Breast epithelium (tissue), 4 donors: ENCODE measurements around the gene KCNK5. TPM values are rescaled to one million over a fixed set of nuclear protein-coding genes. Genes with fewer than 3 reads are reported as not detected.

Source experiments
- DNase-seq, 2 donors: peaks; one replicate each; pipeline ENCODE4 v3.0.0-alpha.2; 2019; ENCODE audit warnings: low spot score in 2 of 2
- H3K27ac ChIP-seq, 2 donors: fragments of 200-600 bp; sonication (generic) in 1 of 2; one replicate each; pipeline ENCODE4 v1.5.1; 2016 to 2019; ENCODE audit warnings: mild to moderate bottlenecking in 1 of 2
- H3K27me3 ChIP-seq, 2 donors: fragments of 200-600 bp; sonication (generic) in 1 of 2; one replicate each; pipeline versions ENCODE4 v1.5.1 to v1.6.0; 2017 to 2019; ENCODE audit warnings: control low read depth in 1 of 2, mild to moderate bottlenecking in 1 of 2
- H3K36me3 ChIP-seq: fragments of 200-600 bp; one replicate; pipeline ENCODE4 v1.5.1; 2019
- H3K4me1 ChIP-seq, 2 donors: fragments of 200-600 bp; sonication (generic); one replicate each; pipeline ENCODE4 v1.5.1; 2016 to 2019; ENCODE audit warnings: control low read depth in 1 of 2
- H3K4me3 ChIP-seq, 3 donors: fragments of 200-600 bp; sonication (generic); 1 replicate in 2 of 3; 2 replicates in 1 of 3; pipeline ENCODE4 v1.5.1; 2016 to 2019; ENCODE audit warnings: mild to moderate bottlenecking in 3 of 3, moderate library complexity in 2 of 3
- H3K9me3 ChIP-seq, 2 donors: fragments of 200-600 bp; sonication (generic) in 1 of 2; one replicate each; pipeline ENCODE4 v1.5.1; 2016 to 2019; ENCODE audit warnings: control low read depth in 1 of 2
- CTCF ChIP-seq, 3 donors: fragments of 450-650 bp; IDR thresholded peaks; one replicate each; pipeline ENCODE4 v1.5.1; 2016 to 2017; ENCODE audit warnings: antibody characterized with exemption in 3 of 3, mild to moderate bottlenecking in 3 of 3, moderate library complexity in 3 of 3
- POLR2A ChIP-seq: fragments of 450-650 bp; IDR thresholded peaks from one replicate; pipeline ENCODE4 v1.6.1; 2016; ENCODE audit warnings: antibody characterized with exemption, mild to moderate bottlenecking, moderate library complexity
- POLR2AphosphoS5 ChIP-seq, 3 donors: sonication (generic); formaldehyde crosslinking; IDR thresholded peaks; one replicate each; pipeline ENCODE4 v1.6.1; 2017; ENCODE audit warnings: antibody characterized with exemption in 3 of 3
- intact Hi-C: fragments of 100-400 bp; cut with DNase I; formaldehyde crosslinking; loops from one replicate; pipeline ENCODE4 v1.15.1; 2023; ENCODE audit warnings: low total_unique reads
- total RNA-seq, 3 donors: library from RNA; depleted of rRNA; stranded (reverse); fragments of >200 nt; gene quantifications; one replicate each; pipeline ENCODE4 v1.1.0, GENCODE V29; 2016

Gene KCNK5
- total RNA-seq, 3 donors from 2014 or later, result 1.8 to 20.6 (median 4.3) TPM

GRCh38 chr6:39189915-39190544, 39.2 kb downstream of the KCNK5 start:
- Histone ChIP-seq H3K27me3 (no peaks in the 10 kb centered on the region), H3K4me1 (no peaks in the 10 kb centered on the region), H3K36me3 (no peaks in the 10 kb centered on the region), H3K9me3 (no peaks in the 10 kb centered on the region), H3K27ac (no peak overlapping the region), H3K4me3 (no peak overlapping the region)
- intact Hi-C loops, result no loop called here
- DNase-seq, result no peak
- no peak for TF ChIP-seq POLR2AphosphoS5 (IDR thresholded peaks at IDR 0.05)
- TF ChIP-seq POLR2A, result no peak
- peak in 2 of 3 donors; percentile 18 for TF ChIP-seq CTCF (IDR thresholded peaks at IDR 0.05)

GRCh38 chr6:39189131-39189530, 40.1 kb downstream of the KCNK5 start:
- TF ChIP-seq POLR2A (no peak), CTCF (IDR thresholded peaks at IDR 0.05) (no peak), POLR2AphosphoS5 (IDR thresholded peaks at IDR 0.05) (no peak)
- no peak overlapping the region for H3K4me3 ChIP-seq
- H3K9me3 ChIP-seq, result no peaks in the 10 kb centered on the region
- H3K36me3 ChIP-seq, result no peaks in the 10 kb centered on the region
- no peak for DNase-seq
- intact Hi-C loops, result no loop called here
- no peaks in the 10 kb centered on the region for H3K4me1 ChIP-seq
- H3K27ac ChIP-seq, result no peak overlapping the region
- no peaks in the 10 kb centered on the region for H3K27me3 ChIP-seq

GRCh38 chr6:39188571-39188970, 40.7 kb downstream of the KCNK5 start:
- no peaks in the 10 kb centered on the region for H3K27me3 ChIP-seq
- intact Hi-C loops, result no loop called here
- H3K36me3 ChIP-seq, result no peaks in the 10 kb centered on the region
- H3K4me3 ChIP-seq, result no peak overlapping the region
- H3K27ac ChIP-seq, result no peak overlapping the region
- DNase-seq, result no peak
- TF ChIP-seq POLR2AphosphoS5 (IDR thresholded peaks at IDR 0.05), result no peak
- no peak for TF ChIP-seq POLR2A
- TF ChIP-seq CTCF (IDR thresholded peaks at IDR 0.05), result no peak
- H3K9me3 ChIP-seq, result no peaks in the 10 kb centered on the region
- H3K4me1 ChIP-seq, result no peaks in the 10 kb centered on the region

- no peak overlapping the region for H3K27ac ChIP-seq
- no peaks in the 10 kb centered on the region for H3K27me3 ChIP-seq
- no peak for TF ChIP-seq POLR2A
- no peak for TF ChIP-seq CTCF (IDR thresholded peaks at IDR 0.05)
- no peak for TF ChIP-seq POLR2AphosphoS5 (IDR thresholded peaks at IDR 0.05)
- no peaks in the 10 kb centered on the region for H3K36me3 ChIP-seq
- no peaks in the 10 kb centered on the region for H3K9me3 ChIP-seq
- no peak overlapping the region for H3K4me3 ChIP-seq
- no peaks in the 10 kb centered on the region for H3K4me1 ChIP-seq
- intact Hi-C loops, result no loop called here
- no peak for DNase-seq
These were observed 41.2 kb downstream of the KCNK5 start for GRCh38 chr6:39188098-39188450.

GRCh38 chr6:39184906-39185580, 44.2 kb downstream of the KCNK5 start:
- Histone ChIP-seq H3K4me1 (no peaks in the 10 kb centered on the region), H3K27ac (peak overlapping the region; percentile 19 to 70), H3K36me3 (no peaks in the 10 kb centered on the region), H3K4me3 (no peak overlapping the region), H3K27me3 (no peaks in the 10 kb centered on the region), H3K9me3 (no peaks in the 10 kb centered on the region)
- no peak for TF ChIP-seq POLR2AphosphoS5 (IDR thresholded peaks at IDR 0.05)
- TF ChIP-seq CTCF (IDR thresholded peaks at IDR 0.05), result no peak
- no peak for TF ChIP-seq POLR2A
- no peak for DNase-seq
- intact Hi-C loops, result no loop called here
